ENCODE measurements around the gene PET100. TPM values are rescaled to one million over a fixed set of nuclear protein-coding genes. Genes with fewer than 3 reads are reported as not detected.

The PET100 gene
- polyA plus RNA-seq, 1 donor (not counting 4 experiments of a cell fraction or from before 2014, with no cell fraction given) = 85.8 TPM

DNA sequence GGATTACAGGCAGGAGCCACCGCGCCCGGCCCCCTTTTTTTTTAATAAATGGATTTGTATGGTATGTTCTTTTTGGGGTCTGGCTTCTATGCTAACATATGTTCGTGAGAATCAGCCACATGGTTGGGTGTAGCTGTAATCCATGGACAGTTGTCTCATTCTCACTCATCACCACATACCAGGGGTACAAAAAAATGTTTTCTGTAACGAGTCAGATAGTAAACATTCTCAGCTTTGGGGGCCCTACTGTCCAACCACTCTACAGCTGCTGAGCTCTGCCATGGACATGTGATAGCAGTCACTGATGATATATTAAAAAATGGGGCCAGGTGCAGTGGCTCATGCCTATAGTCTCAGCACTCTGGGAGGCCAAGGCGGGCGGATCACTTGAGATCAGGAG lies 34.1 kb downstream of the PET100 start:
- Histone ChIP-seq H3K9ac (ENCODE audit: control insufficient read depth, extremely low read depth, insufficient read depth, low read length) (no peak overlapping the region), H3K9me1 (ENCODE audit: control insufficient read depth, extremely low read depth, insufficient read depth, low read length) (no peaks in the 10 kb centered on the region), H3K36me3 (ENCODE audit: control insufficient read depth in 2 of 2, extremely low read depth in 1 of 2, insufficient read depth in 2 of 2, low read length in 2 of 2) (no peaks in the 10 kb centered on the region), H3K79me2 (ENCODE audit: control insufficient read depth, insufficient read depth, low read length) (no peaks in the 10 kb centered on the region), H2AFZ (ENCODE audit: control insufficient read depth, low read length) (no peak overlapping the region), H3K4me1 (ENCODE audit: control insufficient read depth, extremely low read depth, insufficient read depth, low read length) (no peaks in the 10 kb centered on the region), H4K20me1 (ENCODE audit: control insufficient read depth, extremely low read depth, insufficient read depth, low read length) (no peaks in the 10 kb centered on the region), H3K27me3 (ENCODE audit: control insufficient read depth, extremely low read depth, insufficient read depth, low read length) (peaks cover under 1% of the 10 kb centered on the region), H3K9me3 (ENCODE audit: control insufficient read depth, low read depth, low read length) (no peaks in the 10 kb centered on the region), H3K4me2 (ENCODE audit: control insufficient read depth, extremely low read depth, insufficient read depth, low read depth, low read length) (no peak overlapping the region), H3K4me3 (ENCODE audit: control insufficient read depth in 2 of 3, extremely low read depth in 1 of 3, insufficient read depth in 2 of 3, low read depth in 1 of 3, low read length in 3 of 3) (no peak overlapping the region), H3K27ac (ENCODE audit: control insufficient read depth, insufficient read depth, low read length) (no peak overlapping the region)
- no peak for TF ChIP-seq EZH2 (IDR thresholded peaks at IDR 0.05; ENCODE audit: low read length)
- FAIRE-seq = no peak
- DNase-seq (ENCODE audit: low read depth, low spot score) = no peak
- dilution Hi-C loops (cut with MboI; ENCODE audit: extremely low pct_ligation_motif_present, low sequenced_read_pairs) = no loop called here

DNA sequence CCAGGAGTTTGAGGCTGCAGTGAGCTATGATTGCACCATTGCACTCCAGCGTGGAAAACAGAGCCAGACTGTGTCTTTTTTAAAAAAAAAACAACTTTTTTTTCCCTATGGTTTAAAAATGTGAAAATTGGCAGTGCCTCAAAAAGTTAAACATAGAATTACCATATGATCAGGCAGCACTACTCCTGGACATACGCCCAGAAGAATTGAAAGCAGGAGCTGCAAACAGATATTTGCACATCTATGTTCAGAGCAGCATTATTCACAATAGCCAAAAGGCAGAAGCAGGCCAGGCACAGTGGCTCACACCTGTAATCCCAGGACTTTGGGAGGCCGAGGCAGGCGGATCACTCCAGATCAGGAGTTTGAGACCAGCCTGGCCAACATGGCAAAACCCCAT lies 35.5 kb downstream of the PET100 start:
- no peaks in the 10 kb centered on the region for H4K20me1 ChIP-seq (ENCODE audit: control insufficient read depth, extremely low read depth, insufficient read depth, low read length)
- H3K79me2 ChIP-seq (ENCODE audit: control insufficient read depth, insufficient read depth, low read length) = no peaks in the 10 kb centered on the region
- peaks cover 12% of the 10 kb centered on the region for H3K27me3 ChIP-seq (ENCODE audit: control insufficient read depth, extremely low read depth, insufficient read depth, low read length)
- H3K4me1 ChIP-seq (ENCODE audit: control insufficient read depth, extremely low read depth, insufficient read depth, low read length) = no peaks in the 10 kb centered on the region
- H3K9me3 ChIP-seq (ENCODE audit: control insufficient read depth, low read depth, low read length) = no peaks in the 10 kb centered on the region
- FAIRE-seq (no peak), DNase-seq (ENCODE audit: low read depth, low spot score) (no peak)
- no peak for TF ChIP-seq EZH2 (IDR thresholded peaks at IDR 0.05; ENCODE audit: low read length)
- TF ChIP-seq, protein P1, sequence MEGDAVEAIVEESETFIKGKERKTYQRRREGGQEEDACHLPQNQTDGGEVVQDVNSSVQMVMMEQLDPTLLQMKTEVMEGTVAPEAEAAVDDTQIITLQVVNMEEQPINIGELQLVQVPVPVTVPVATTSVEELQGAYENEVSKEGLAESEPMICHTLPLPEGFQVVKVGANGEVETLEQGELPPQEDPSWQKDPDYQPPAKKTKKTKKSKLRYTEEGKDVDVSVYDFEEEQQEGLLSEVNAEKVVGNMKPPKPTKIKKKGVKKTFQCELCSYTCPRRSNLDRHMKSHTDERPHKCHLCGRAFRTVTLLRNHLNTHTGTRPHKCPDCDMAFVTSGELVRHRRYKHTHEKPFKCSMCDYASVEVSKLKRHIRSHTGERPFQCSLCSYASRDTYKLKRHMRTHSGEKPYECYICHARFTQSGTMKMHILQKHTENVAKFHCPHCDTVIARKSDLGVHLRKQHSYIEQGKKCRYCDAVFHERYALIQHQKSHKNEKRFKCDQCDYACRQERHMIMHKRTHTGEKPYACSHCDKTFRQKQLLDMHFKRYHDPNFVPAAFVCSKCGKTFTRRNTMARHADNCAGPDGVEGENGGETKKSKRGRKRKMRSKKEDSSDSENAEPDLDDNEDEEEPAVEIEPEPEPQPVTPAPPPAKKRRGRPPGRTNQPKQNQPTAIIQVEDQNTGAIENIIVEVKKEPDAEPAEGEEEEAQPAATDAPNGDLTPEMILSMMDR (optimal IDR thresholded peaks at IDR 0.05 in 1 of 3, IDR thresholded peaks at IDR 0.05 in 1 of 3, conservative IDR thresholded peaks at IDR 0.05 in 1 of 3; ENCODE audit: extremely low read depth in 1 of 3, insufficient read depth in 2 of 3, low read length in 3 of 3) = no peak
- dilution Hi-C loops (cut with MboI; ENCODE audit: extremely low pct_ligation_motif_present, low sequenced_read_pairs) = no loop called here
- H3K4me2 ChIP-seq (ENCODE audit: control insufficient read depth, extremely low read depth, insufficient read depth, low read depth, low read length) = no peak overlapping the region
- no peak overlapping the region for H3K9ac ChIP-seq (ENCODE audit: control insufficient read depth, extremely low read depth, insufficient read depth, low read length)
- H3K4me3 ChIP-seq (ENCODE audit: control insufficient read depth in 2 of 3, extremely low read depth in 1 of 3, insufficient read depth in 2 of 3, low read depth in 1 of 3, low read length in 3 of 3) = no peak overlapping the region
- no peak overlapping the region for H3K27ac ChIP-seq (ENCODE audit: control insufficient read depth, insufficient read depth, low read length)
- no peaks in the 10 kb centered on the region for H3K9me1 ChIP-seq (ENCODE audit: control insufficient read depth, extremely low read depth, insufficient read depth, low read length)
- no peaks in the 10 kb centered on the region for H3K36me3 ChIP-seq (ENCODE audit: control insufficient read depth in 2 of 2, extremely low read depth in 1 of 2, insufficient read depth in 2 of 2, low read length in 2 of 2)
- no peak overlapping the region for H2AFZ ChIP-seq (ENCODE audit: control insufficient read depth, low read length)

DNA sequence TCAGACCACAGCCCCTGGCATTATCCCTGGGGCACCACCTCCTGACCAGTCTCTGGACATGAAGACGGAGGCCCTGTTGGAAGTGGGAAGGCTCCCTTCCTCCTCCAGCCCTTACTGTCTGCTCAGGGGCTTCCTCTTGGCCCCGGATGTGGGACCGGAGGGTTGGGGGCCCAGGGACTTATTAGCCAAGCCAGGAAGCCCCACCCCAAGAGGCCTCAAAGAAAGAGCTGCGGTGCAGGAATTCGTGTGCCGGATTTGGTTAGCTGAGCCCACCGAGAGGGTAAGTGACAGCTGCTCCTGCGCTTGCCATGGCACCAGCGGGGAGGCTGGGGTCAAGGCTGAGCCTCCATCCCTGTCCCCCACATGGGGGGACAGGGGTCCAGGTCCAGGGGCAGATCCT lies 39.2 kb downstream of the PET100 start, which contains the start of gene RETN:
TSS of gene RETN (plus strand) at position 208 of the 400 bp plus-strand sequence. CDS start 278 bp downstream, outside the sequence.
- Histone ChIP-seq H3K9ac (ENCODE audit: control insufficient read depth, extremely low read depth, insufficient read depth, low read length) (no peak within 1 kb of the TSS), H3K4me1 (ENCODE audit: control insufficient read depth, extremely low read depth, insufficient read depth, low read length) (no peaks in the 10 kb centered on the region), H3K4me2 (ENCODE audit: control insufficient read depth, extremely low read depth, insufficient read depth, low read depth, low read length) (no peak within 1 kb of the TSS), H3K27ac (ENCODE audit: control insufficient read depth, insufficient read depth, low read length) (no peak within 1 kb of the TSS), H3K36me3 (ENCODE audit: control insufficient read depth in 2 of 2, extremely low read depth in 1 of 2, insufficient read depth in 2 of 2, low read length in 2 of 2) (no peaks in the 10 kb centered on the region), H3K27me3 (ENCODE audit: control insufficient read depth, extremely low read depth, insufficient read depth, low read length) (peaks cover 23% of the 10 kb centered on the region), H3K79me2 (ENCODE audit: control insufficient read depth, insufficient read depth, low read length) (no peaks in the 10 kb centered on the region), H3K4me3 (ENCODE audit: control insufficient read depth in 2 of 3, extremely low read depth in 1 of 3, insufficient read depth in 2 of 3, low read depth in 1 of 3, low read length in 3 of 3) (no peak within 1 kb of the TSS), H2AFZ (ENCODE audit: control insufficient read depth, low read length) (no peak within 1 kb of the TSS), H3K9me1 (ENCODE audit: control insufficient read depth, extremely low read depth, insufficient read depth, low read length) (no peaks in the 10 kb centered on the region), H4K20me1 (ENCODE audit: control insufficient read depth, extremely low read depth, insufficient read depth, low read length) (no peaks in the 10 kb centered on the region), H3K9me3 (ENCODE audit: control insufficient read depth, low read depth, low read length) (no peaks in the 10 kb centered on the region)
- DNase-seq (ENCODE audit: low read depth, low spot score) = no peak
- dilution Hi-C loops (cut with MboI; ENCODE audit: extremely low pct_ligation_motif_present, low sequenced_read_pairs) = no loop called here
- TF ChIP-seq, protein P1 (optimal IDR thresholded peaks at IDR 0.05 in 1 of 3, IDR thresholded peaks at IDR 0.05 in 1 of 3, conservative IDR thresholded peaks at IDR 0.05 in 1 of 3; ENCODE audit: extremely low read depth in 1 of 3, insufficient read depth in 2 of 3, low read length in 3 of 3) = no peak
- TF ChIP-seq EZH2 (IDR thresholded peaks at IDR 0.05; ENCODE audit: low read length) = no peak
- FAIRE-seq = no peak
